Measurements from ENCODE around the gene GABRG3. TPM values are rescaled to one million over a fixed set of nuclear protein-coding genes. Genes with fewer than 3 reads are reported as not detected.

Gene GABRG3
- total RNA-seq, result 1 to 10 TPM; 3.7 to 6.9 TPM
- 13.4 TPM for polyA plus RNA-seq (ENCODE audit: insufficient read depth, low read depth, low replicate concordance)
- long read RNA-seq, donor 1, partial matches to known transcripts, result 0 of 2 reads
- long read RNA-seq, donor 1, other reads (novel, unspliced or antisense), result 0 of 2 reads
- long read RNA-seq, donor 2, result 0 reads

- Histone ChIP-seq H3K36me3 (ENCODE audit: low read depth, missing control alignments) (no peaks in the 10 kb centered on the region), H3K27ac (no peak within 1 kb of the TSS), H3K4me3 (peak within 1 kb of the TSS; percentile 29 to 43), H3K27me3 (no peaks in the 10 kb centered on the region), H3K9me3 (no peaks in the 10 kb centered on the region), H3K4me1 (no peaks in the 10 kb centered on the region)
- 1 to 2% methylated on average over 19 to 32 of the region's 33 CpGs for WGBS, 2 donors
- TF ChIP-seq POLR2A (IDR thresholded peaks at IDR 0.05) (no peak), CTCF (IDR thresholded peaks at IDR 0.05) (no peak)
- intact Hi-C loops (cut with DNase I; ENCODE audit: low total_unique reads), result no loop called here
- DNase-seq, result peak; percentile 31
Observed at GRCh38 chr15:26970712-26971210, at the start of gene GABRG3. Gene GABRG3, plus strand, starts transcription at chr15:26971181.

GRCh38 chr15:26921433-26921832 lies 49.5 kb upstream of the GABRG3 start:
- no peaks in the 10 kb centered on the region for H3K9me3 ChIP-seq
- H3K4me1 ChIP-seq, result no peaks in the 10 kb centered on the region
- H3K27ac ChIP-seq, result no peak overlapping the region
- TF ChIP-seq CTCF (IDR thresholded peaks at IDR 0.05) (no peak), POLR2A (IDR thresholded peaks at IDR 0.05) (no peak)
- no peak for DNase-seq
- H3K4me3 ChIP-seq, result no peak overlapping the region
- H3K27me3 ChIP-seq, result no peaks in the 10 kb centered on the region
- intact Hi-C loops (cut with DNase I; ENCODE audit: low total_unique reads), result no loop called here
- H3K36me3 ChIP-seq (ENCODE audit: low read depth, missing control alignments), result no peaks in the 10 kb centered on the region
- 60 to 82% methylated on average over 1 of the region's 1 CpG for WGBS, 2 donors

GRCh38 chr15:26926081-26926480 lies 44.9 kb upstream of the GABRG3 start:
- intact Hi-C loops (cut with DNase I; ENCODE audit: low total_unique reads), result no loop called here
- TF ChIP-seq CTCF (IDR thresholded peaks at IDR 0.05), result no peak
- no peak for TF ChIP-seq POLR2A (IDR thresholded peaks at IDR 0.05)

GRCh38 chr15:26928051-26928450 lies 42.9 kb upstream of the GABRG3 start:
- no peaks in the 10 kb centered on the region for H3K9me3 ChIP-seq
- no peak for DNase-seq
- no peaks in the 10 kb centered on the region for H3K4me1 ChIP-seq
- 70 to 81% methylated on average over 8 of the region's 8 CpGs for WGBS, 2 donors
- H3K27me3 ChIP-seq, result no peaks in the 10 kb centered on the region
- H3K27ac ChIP-seq, result no peak overlapping the region
- no peak for TF ChIP-seq POLR2A (IDR thresholded peaks at IDR 0.05)
- TF ChIP-seq CTCF (IDR thresholded peaks at IDR 0.05), result no peak
- intact Hi-C loops (cut with DNase I; ENCODE audit: low total_unique reads), result no loop called here
- no peak overlapping the region for H3K4me3 ChIP-seq
- H3K36me3 ChIP-seq (ENCODE audit: low read depth, missing control alignments), result no peaks in the 10 kb centered on the region

More at GRCh38 chr15:26926081-26926480, 44.9 kb upstream of the GABRG3 start:
- Histone ChIP-seq H3K36me3 (ENCODE audit: low read depth, missing control alignments) (no peaks in the 10 kb centered on the region), H3K9me3 (no peaks in the 10 kb centered on the region), H3K27me3 (no peaks in the 10 kb centered on the region), H3K4me3 (no peak overlapping the region), H3K4me1 (no peaks in the 10 kb centered on the region), H3K27ac (no peak overlapping the region)
- WGBS, 2 donors, result 66 to 76% methylated on average over 2 of the region's 2 CpGs
- no peak for DNase-seq

GRCh38 chr15:26929588-26929987 lies 41.4 kb upstream of the GABRG3 start:
- Histone ChIP-seq H3K27ac (no peak overlapping the region), H3K36me3 (ENCODE audit: low read depth, missing control alignments) (no peaks in the 10 kb centered on the region), H3K9me3 (no peaks in the 10 kb centered on the region), H3K27me3 (no peaks in the 10 kb centered on the region), H3K4me1 (no peaks in the 10 kb centered on the region), H3K4me3 (no peak overlapping the region)
- no peak for TF ChIP-seq CTCF (IDR thresholded peaks at IDR 0.05)
- TF ChIP-seq POLR2A (IDR thresholded peaks at IDR 0.05), result no peak
- DNase-seq, result no peak
- intact Hi-C loops (cut with DNase I; ENCODE audit: low total_unique reads), result no loop called here
- 73 to 92% methylated on average over 3 to 4 of the region's 4 CpGs for whole genome bisulfite sequencing, 2 donors
